Middle frontal gyrus (tissue), 1 donor: ENCODE results near the gene MRPL18.
"Not testable (repeated sequence)": the region's sequence is repeated elsewhere in the genome, so short reads cannot be mapped to it uniquely, and the experiment has no call there.

Experiments
- DNase-seq: peaks from one replicate; pipeline ENCODE4 v3.0.0-alpha.2; 2015; ENCODE audit warnings: low spot score; ENCODE audit errors: extremely low spot score

Gene MRPL18

DNA sequence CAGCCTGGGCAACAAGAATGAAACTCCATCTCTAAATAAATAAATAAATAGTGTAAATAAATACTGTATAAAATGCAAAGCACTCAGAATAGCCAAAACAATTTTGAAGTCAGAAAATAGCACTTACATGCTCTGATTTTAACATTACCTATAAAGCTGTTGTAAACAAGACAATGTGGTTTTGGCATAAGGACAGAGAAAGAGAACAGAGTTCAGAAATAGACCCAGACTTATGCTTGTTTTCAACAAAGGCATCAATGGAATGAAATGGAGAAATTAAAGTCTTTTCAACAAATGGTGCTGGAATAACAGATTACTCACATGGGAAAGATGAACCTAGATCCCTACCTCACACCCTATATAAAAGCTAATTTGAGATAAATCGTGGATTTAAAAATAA lies 18.1 kb upstream of the MRPL18 start:
- DNase-seq, result no peak

DNA sequence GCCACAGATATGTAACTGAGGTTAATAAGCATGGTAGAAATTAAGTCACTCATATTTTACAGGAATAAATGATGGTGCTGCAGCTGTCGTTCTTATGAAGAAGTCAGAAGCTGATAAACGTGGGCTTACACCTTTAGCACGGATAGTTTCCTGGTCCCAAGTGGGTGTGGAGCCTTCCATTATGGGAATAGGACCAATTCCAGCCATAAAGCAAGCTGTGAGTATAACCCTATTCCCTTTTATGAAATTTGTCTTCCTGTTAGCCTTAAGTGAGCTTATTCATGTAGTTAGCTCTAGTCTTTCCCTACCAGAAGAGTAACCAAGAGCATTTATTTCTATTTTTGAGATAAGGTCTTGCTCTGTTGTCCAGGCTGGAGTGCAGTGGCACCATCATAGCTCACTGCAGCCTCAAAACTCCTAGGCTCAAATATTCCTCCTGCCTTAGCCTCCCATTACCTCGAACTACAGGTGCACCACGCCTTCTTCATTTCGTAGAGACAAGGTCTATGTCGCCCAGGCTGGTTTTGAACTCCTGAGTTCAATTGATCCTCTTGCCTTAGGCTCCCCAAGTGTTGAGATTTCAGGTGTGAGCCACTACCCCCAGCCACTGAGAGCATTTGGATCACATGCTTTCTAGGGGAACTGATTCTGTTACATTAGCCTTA lies 12.9 kb upstream of the MRPL18 start:
- DNase-seq, result no peak

DNA sequence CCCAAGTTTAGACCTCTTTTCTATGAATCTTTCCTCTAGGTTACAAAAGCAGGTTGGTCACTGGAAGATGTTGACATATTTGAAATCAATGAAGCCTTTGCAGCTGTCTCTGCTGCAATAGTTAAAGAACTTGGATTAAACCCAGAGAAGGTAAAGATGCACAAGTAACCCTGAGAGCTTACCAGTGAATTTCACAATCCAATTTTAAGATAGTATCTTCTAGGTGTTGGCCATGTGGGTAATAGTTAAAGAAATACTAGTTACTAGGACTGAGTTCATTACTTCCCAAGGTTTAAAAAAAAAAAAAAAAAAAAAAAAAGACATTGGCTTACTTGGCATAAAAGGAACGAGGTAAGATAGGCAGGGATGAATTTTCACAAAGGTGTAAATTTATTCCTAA lies 12.1 kb upstream of the MRPL18 start:
- DNase-seq, result no peak

DNA sequence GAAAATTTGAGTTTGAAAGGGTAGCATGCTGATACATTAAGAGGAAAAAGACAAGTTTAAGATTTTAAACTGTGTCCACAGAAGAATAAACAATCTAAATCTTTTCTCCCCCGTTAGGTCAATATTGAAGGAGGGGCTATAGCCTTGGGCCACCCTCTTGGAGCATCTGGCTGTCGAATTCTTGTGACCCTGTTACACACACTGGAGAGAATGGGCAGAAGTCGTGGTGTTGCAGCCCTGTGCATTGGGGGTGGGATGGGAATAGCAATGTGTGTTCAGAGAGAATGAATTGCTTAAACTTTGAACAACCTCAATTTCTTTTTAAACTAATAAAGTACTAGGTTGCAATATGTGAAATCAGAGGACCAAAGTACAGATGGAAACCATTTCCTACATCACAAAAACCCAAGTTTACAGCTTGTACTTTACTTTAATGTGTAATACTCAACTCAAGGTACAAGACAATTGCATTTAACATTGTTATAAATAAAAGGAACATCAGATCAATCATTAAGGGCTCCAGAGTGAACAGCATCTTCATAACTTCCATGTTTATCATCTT lies 11.6 kb upstream of the MRPL18 start:
- no peak for DNase-seq

DNA sequence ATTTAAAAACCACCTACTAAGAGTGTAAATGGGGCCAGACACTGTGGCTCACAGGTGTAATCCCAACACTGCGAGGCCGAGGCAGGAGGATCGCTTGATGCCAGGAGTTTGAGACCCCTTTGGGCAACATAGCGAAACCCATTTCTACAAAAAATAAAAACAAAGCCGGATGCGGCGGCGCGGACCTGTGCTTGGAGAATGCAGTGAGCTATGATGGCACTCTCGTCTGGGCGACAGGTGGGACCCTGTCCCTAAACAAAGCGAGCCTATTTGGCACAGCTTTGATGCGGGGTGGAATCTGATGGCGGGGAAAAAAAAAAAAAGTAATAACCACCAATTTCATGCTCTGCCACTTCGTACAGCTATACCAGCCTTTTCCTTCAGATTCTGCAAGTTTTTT lies 2.0 kb upstream of the MRPL18 start:
- DNase-seq, result no peak

DNA sequence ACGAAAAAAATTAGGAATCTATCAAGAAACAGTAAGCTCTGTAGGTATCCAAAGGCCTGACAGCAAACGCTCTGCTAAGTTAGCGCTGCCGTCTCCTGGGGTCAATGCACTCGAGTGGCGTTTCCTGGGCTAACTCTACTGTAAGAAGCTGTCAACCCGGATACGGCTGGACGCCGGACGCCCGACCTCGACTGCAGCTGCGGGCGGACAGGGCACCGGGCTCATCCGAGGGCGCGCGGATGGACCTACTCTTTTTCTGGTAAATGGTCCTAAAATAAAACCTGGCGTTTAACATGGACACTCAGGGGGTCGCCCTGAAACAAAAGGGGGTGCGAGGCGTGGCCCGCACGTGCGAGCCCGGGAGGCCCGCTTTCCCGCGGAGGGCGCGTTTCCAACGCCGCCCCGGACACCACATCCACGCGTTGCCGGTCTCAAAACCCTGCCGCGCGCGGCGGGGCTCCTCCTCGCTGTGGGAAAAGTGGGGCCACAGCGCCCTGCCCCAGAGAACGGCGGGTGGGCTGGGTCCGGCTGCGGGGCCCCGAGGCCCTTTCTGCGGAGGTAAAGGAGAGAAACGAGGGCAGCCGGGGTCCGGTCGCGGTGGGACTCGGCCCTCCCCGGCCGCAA lies 1.4 kb upstream of the MRPL18 start:
- DNase-seq, result no peak

DNA sequence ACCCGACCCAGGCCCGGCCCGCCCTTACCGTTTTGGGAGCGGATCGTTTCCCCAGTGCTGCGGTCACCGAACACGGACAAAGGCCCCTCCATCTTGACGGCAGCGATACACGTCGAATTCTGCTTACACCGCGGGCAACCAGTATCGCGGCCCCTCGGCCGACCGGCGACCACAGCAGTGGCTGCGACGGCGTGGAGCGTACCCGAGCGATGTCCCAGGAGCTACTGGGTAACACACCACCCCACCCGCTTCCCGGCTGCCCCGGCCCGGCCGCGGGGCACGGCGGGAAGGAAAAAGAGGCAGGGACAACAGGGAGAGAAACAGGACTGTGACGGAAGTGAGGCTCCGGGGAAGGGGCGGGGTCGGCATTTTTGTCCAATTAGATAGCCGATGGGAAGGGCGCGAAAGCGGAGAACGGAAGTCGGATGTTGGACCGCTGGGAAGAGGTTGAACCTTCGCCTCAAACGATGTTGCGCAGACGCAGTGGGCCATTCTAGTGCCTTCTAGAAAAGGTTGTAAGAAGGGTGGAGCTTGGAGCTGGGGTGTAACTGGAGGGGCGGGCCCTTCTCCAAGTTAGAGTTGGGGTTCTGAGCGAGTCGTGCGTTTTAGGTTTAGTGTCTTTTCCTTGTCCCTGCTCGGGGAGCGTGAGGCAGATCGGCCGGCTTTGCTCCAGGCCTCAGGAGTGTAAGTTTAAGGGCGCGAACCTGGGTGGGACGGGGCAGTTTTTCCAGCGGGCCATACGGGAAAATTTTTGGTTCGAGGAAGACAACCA lies 704 bp upstream of the MRPL18 start, which contains the start of gene TCP1:
TCP1 (minus strand) TSS at position 226 of the 772 bp plus-strand sequence; CDS start at position 92, 134 bp downstream.
- DNase-seq, result peak; percentile 98

DNA sequence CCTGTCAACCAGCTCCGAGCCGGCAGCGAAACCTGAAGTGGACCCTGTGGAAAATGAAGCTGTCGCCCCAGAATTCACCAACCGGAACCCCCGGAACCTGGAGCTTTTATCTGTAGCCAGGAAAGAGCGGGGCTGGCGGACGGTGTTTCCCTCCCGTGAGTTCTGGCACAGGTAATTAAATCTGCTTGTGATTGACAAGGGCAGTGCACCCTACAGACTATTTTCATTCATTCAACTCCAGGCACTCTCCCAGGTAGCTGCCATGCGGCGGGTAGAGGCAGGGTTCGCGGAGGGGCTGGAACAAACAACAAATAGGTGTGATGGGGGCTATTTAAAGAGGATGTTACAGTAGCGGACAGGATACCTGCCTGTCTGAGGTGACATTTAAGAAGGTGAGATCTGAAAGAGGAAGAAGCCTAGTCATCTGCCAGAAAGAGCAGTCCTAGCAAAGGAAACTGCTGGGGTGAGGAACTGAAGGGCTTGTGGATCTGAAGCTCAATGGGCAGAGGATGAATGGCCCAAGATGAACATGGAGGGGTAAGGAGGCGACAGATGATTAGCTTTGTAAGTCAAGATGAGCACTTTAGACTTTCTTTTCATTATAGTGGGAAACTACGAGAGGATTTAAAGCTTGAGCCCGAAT lies 810 bp downstream of the MRPL18 start:
- DNase-seq, result no peak

DNA sequence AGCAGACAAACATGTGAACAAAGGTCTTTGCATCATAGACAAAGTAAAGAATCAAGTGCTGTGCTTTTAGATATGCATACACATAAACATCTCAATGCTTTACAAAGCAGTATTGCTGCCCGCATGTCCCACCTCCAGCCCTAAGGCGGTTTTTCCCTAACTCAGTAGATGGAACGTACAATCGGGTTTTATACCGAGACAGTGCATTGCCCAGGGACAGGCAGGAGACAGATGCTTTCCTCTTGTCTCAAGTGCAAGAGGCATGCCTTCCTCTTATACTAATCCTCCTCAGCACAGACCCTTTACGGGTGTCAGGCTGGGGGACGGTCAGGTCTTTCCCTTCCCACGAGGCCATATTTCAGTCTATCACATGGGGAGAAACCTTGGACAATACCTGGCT lies 4.7 kb downstream of the MRPL18 start:
- DNase-seq, result not testable (repeated sequence)

DNA sequence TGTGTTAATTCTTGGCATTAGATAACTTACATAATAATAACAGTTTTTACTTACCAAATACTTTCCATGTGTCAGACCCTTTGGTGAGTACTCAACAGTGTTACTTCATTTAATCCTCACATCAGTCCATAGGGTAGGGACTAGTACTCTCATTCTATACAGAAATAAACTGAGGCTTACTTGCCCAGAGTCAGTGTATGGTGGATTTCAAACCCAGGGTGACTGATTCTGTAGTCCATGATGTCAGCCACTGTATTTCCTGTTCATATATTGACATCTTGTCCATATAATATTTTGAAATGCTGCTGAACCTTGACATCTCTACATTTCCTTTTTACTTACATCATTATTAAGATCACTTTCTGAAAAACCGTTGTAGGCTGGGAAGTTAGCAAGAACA lies 7.3 kb downstream of the MRPL18 start:
- no peak for DNase-seq

DNA sequence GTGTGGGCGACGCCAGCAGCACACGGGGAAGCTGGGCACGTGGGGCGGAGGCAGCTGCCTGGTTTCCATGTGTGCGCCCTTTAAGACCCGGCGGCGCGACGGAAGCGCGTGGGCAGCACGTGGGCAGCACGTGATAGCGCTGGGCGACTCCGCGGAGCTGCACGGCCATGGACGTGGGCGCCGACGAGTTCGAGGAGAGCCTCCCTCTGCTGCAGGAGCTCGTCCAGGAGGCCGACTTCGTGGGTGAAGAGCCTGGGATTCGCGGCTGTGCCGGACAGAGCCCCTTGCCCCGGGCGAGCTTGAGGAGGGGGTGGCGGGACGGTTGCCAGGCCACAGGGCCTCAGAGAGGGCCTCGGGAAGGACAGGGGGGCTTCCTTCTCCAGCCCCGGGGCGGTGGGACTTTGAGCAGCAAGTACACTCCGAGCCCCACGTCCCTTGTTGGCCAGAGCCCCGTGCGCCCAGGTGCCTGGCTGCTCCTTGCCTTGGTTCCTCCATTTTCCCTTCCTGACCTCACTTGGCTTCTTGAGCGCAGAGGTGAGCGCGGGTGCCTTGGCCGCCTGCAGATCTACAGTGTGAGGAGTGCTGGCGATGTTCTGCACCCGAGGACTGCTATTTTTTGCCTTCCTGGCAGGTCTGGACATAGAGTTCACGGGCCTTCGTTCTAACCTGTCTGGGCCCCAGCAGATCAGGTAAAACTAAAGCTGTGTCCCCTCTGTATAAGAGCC lies 10.0 kb downstream of the MRPL18 start, which contains the start of gene PNLDC1:
PNLDC1 (plus strand) TSS at position 136 of the 725 bp plus-strand sequence; CDS start at position 168, 32 bp downstream.
- no peak for DNase-seq

DNA sequence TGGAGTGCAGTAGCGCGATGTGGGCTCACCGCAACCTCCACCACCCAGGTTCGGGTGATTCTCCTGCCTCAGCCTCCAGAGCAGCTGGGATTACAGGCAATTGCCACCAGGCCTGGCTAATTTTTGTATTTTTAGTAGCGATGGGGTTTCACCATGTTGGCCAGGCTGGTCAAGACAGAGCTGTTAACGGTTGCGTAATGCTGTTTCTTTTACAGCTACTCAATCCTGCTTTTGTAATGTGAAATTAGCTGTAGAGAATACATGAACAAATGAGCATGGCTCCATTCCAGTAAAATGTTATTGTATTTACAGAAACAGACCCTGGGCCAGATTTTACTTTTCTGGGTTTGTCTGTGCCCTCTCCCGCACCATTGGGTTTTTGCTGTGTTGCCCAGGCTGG lies 11.7 kb downstream of the MRPL18 start:
- DNase-seq, result no peak

DNA sequence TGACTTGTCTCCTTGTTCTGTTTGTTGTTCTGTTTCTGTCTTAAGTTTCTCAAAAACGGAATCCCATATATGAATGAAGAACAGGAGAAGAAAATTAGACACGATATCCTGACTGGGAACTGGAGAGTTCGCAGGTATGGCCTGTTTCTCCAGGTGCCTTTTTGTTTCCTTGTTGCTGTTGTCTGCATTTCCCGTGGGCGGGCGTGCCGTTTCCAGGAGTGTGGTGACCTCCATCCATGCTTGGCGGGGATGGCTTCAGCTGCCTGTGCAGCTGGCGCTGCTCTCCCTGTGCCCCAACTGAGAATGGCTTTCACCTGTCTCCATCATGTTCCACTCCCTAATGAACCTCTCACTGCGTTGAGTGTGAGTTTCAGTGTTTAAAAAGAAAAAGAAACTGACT lies 14.2 kb downstream of the MRPL18 start:
- no peak for DNase-seq

DNA sequence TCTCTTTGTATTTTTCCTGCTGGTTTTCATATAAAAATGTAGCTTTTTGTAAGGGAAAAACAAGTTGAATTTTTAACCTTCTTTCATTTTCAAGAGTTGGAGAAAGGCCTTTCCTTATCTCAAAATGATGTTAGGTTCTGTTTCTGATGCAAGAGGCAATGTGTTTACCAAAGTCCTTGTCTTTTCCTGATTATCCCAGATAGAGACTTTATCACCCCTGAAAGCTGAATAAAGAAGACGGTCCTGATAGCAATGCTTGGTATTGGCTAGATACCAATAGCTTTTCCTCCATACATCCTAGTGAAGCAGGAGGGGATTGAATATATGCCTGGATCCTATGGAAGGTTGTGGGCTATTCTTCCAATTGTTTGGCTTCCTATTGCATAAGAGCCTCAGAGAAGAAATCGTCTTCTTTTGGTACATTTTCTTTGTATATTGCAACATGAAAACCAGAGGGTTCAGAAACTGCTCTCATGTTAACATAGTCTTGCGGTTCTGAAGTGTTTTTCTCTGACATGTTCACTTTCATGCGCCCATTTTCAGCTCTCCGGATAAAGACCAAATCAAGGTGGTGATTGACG lies 15.3 kb downstream of the MRPL18 start:
- no peak for DNase-seq

DNA sequence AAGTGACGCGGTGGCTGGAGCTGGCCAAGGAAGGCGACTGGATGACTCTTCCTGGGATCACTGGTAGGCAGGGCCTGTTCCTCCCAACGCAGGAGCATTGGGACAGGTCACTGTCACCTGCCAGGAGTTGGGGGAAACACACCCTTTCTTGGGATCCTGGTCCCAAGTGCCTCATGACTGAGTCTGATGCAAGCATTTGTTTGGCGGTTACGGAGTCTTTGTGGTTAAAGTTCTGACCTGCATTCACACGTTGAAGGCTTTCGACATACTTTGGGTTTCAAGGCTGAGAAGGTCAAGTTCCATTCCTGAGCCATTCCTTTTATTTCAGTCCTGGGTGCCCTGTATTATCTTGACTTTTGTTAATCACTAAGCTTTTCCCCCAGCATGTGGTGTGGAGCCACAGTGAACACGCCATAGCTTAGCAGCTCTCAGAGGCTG lies 15.8 kb downstream of the MRPL18 start:
- no peak for DNase-seq

DNA sequence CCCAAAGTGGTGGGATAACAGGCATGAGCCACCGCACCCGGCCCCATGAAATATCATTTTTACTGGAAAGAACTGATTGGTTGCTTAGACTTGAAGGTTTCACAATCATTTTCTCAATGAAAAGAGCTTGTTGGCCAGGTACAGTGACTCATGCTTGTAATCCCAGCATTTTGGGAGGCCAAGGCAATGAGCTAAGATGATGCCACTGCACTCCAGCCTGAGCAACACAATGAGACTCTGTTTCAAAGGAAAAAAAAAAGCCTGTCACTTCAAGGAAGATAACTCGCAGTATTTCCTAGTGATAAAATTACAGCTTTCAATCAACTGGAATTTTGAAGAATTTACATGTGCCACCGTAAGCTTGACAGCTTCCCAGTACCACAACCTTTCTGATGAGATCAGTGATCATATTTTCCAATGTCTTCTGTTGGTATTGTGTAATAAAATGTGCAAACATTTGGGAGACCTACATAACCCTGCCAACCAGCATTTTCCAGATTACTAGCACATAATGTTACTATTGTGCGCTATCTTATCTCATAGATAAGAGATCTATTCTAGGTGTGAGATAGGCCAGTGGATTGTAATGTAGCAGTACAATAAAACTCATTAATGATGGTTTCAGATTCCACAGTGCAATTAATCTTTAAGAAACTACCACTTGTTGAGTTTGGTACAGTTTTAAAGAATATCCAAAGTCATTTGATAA lies 17.0 kb downstream of the MRPL18 start:
- DNase-seq, result no peak

DNA sequence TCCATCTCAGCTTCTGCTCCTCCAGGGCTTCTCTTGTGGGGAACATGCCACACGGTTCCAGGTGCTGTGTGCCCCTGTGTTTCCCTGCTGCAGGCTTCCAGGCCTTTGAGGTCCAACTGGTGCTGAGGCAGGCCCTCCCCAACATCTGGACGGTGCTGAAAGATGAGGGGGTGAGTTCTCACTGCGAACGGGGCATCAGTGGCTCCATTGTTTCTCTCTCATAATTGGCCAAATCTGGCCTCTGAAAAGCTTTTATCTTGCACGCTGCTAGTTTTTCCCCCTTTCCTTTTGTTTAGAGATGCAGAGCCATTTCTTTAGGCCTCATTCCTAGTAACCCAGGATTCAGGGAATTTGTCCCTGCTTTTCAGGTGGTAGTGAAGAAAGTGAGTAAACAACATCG lies 18.4 kb downstream of the MRPL18 start:
- peak; percentile 7 for DNase-seq

DNA sequence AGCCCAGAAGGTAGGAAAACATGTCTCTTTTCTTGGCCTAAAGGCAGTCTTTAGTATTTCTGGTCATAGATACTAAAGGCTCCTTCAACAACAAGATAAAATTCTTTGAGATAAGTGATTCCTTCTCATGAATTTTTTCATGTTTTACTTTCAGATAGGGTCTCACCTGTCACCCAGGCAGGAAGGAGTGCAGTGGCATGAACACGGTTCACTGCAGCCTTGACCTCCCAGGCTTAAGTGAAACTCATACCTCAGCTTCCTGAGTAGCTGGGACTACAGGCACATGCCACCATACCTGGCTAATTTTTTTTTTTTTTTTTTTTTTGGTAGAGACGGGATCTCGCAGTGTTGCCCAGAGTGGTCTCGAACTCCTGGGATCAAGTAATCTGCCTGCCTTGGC lies 18.9 kb downstream of the MRPL18 start:
- no peak for DNase-seq

DNA sequence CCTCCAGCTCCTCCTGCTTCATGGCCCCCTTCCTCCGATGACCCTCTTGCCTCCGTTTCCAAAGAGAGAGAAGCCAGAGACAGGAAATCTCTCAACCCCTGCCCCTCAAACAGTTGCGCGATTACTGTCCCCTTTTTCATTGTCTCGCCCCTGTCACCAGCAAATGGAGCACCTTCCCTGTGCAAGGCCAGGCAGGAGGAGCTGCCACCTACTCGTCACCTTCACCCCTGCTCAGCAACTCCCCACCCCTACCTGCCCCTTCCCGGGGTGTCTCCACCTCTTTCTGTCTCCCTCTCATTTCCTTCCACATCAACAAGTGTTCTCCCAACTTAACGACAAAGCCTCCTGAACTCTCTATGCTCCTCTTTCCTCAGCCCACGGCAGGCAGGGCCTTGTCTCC lies 23.5 kb downstream of the MRPL18 start:
- DNase-seq, result no peak

DNA sequence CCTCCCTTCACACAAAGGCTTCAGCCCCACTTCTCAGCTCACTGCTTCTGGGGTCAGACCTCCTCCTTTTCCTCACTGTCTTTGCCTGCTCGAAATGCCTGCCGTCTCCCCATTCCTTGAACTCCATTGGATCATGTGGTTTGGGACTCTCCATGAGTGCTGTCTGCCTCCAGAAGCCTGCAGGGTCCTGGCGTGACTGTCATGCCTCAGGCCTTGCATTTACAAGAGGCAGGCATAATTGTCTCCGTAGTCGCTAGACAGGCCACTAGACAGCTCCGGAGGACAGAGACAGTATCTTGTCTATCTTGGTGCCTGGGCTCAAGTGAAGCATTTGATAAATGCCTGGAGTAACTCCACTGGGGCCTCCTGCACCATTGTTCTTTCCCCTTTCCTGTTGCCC lies 25.1 kb downstream of the MRPL18 start:
- no peak for DNase-seq
